GM23338 (cell line): ENCODE results near the gene FNDC11. TPM values are rescaled to one million over a fixed set of nuclear protein-coding genes. Genes with fewer than 3 reads are reported as not detected.

Experiments used
- ATAC-seq: fragments of 200-7000 bp; cut with Tn5 transposase; 3 replicates; pipeline ENCODE4 v1.9.1; 2020
- DNase-seq: peaks from one replicate; pipeline ENCODE4 v3.0.0-alpha.2; 2015; ENCODE audit warnings: low spot score
- H2AFZ ChIP-seq: fragments of 200-600 bp; sonication (generic); 2 replicates; pipeline ENCODE4 v1.8.0; 2016; ENCODE audit warnings: antibody characterized with exemption, mild to moderate bottlenecking, moderate library complexity
- H3F3A ChIP-seq: fragments of 200-600 bp; sonication (generic); replicated peaks from 2 replicates; pipeline ENCODE4 v1.8.0; 2017; ENCODE audit warnings: antibody characterized with exemption, mixed run types, low read depth
- H3K27ac ChIP-seq: fragments of 200-600 bp; sonication (generic); 2 replicates; pipeline ENCODE4 v1.6.1; 2016; ENCODE audit warnings: low read depth
- H3K27me3 ChIP-seq: fragments of 200-600 bp; sonication (generic); 2 replicates; pipeline ENCODE4 v1.8.0; 2016; ENCODE audit warnings: mild to moderate bottlenecking, mixed run types, moderate library complexity; ENCODE audit not compliant: insufficient read depth
- H3K36me3 ChIP-seq: fragments of 200-600 bp; sonication (generic); 2 replicates; pipeline ENCODE4 v1.8.0; 2016; ENCODE audit warnings: mild to moderate bottlenecking; ENCODE audit not compliant: insufficient read depth
- H3K4me1 ChIP-seq: fragments of 200-600 bp; sonication (generic); 2 replicates; pipeline ENCODE4 v1.8.0; 2016; ENCODE audit warnings: mild to moderate bottlenecking, moderate library complexity; ENCODE audit not compliant: insufficient read depth
- H3K4me2 ChIP-seq: fragments of 200-600 bp; sonication (generic); 2 replicates; pipeline ENCODE4 v1.7.1; 2017; ENCODE audit warnings: mixed run types
- H3K4me3 ChIP-seq: fragments of 200-600 bp; sonication (generic); 2 replicates; pipeline ENCODE4 v1.6.1; 2016; ENCODE audit warnings: mixed run types
- H3K79me2 ChIP-seq: fragments of 200-600 bp; sonication (generic); replicated peaks from 2 replicates; pipeline ENCODE4 v1.8.0; 2017; ENCODE audit warnings: mild to moderate bottlenecking; ENCODE audit not compliant: insufficient read depth
- H3K9me2 ChIP-seq: fragments of 200-600 bp; sonication (generic); 2 replicates; pipeline ENCODE4 v1.8.0; 2017; ENCODE audit not compliant: insufficient read depth
- H4K20me1 ChIP-seq: fragments of 200-600 bp; sonication (generic); replicated peaks from 2 replicates; pipeline ENCODE4 v1.8.0; 2017; ENCODE audit warnings: mild to moderate bottlenecking; ENCODE audit not compliant: insufficient read depth
- H3K27ac Mint-ChIP-seq: 2 replicates; pipeline ENCODE4 v1.8.0; 2020; ENCODE audit warnings: inconsistent platforms, mild to moderate bottlenecking, moderate library complexity, mixed read lengths
- H3K27me3 Mint-ChIP-seq: 3 replicates; pipeline ENCODE4 v1.8.0; 2022; ENCODE audit warnings: low read depth, mild to moderate bottlenecking, moderate library complexity, mixed read lengths, inconsistent platforms; ENCODE audit not compliant: insufficient read depth, poor library complexity
- H3K36me3 Mint-ChIP-seq: 3 replicates; pipeline ENCODE4 v1.8.0; 2021; ENCODE audit warnings: low read depth, mild to moderate bottlenecking, inconsistent platforms, moderate library complexity, mixed read lengths
- H3K4me1 Mint-ChIP-seq: 3 replicates; pipeline ENCODE4 v1.8.0; 2020; ENCODE audit warnings: mild to moderate bottlenecking, inconsistent platforms, mixed read lengths
- H3K4me3 Mint-ChIP-seq: 3 replicates; pipeline ENCODE4 v1.8.0; 2021; ENCODE audit warnings: moderate library complexity, mild to moderate bottlenecking, inconsistent platforms, mixed read lengths
- H3K9me3 Mint-ChIP-seq: 3 replicates; pipeline ENCODE4 v1.8.0; 2020; ENCODE audit warnings: moderate library complexity, mild to moderate bottlenecking, inconsistent platforms, mixed read lengths
- CREB1 ChIP-seq: fragments of 250-450 bp; sonication (Bioruptor Pico); IDR thresholded peaks from 2 replicates; pipeline ENCODE4 v1.5.0; 2020; ENCODE audit warnings: low read depth, mild to moderate bottlenecking, moderate library complexity
- CTCF ChIP-seq, 2 experiments: fragments of 200-600 bp in 1 of 2; sonication (generic) in 1 of 2; conservative IDR thresholded peaks; 2 replicates each; pipeline versions ENCODE4 v1.5.1 to v1.6.1; 2016 to 2017; ENCODE audit warnings: antibody characterized with exemption in 2 of 2, low read depth in 2 of 2, mild to moderate bottlenecking in 2 of 2, moderate library complexity in 1 of 2
- JUNB ChIP-seq: IDR thresholded peaks from one replicate; pipeline ENCODE4 v1.6.1; 2016; ENCODE audit warnings: antibody characterized with exemption; ENCODE audit not compliant: unreplicated experiment
- NANOG ChIP-seq: IDR thresholded peaks from 2 replicates; pipeline ENCODE4 v1.6.1; 2016; ENCODE audit warnings: antibody characterized with exemption, borderline replicate concordance
- STAT1 ChIP-seq: IDR thresholded peaks from one replicate; pipeline ENCODE4 v1.6.1; 2016; ENCODE audit warnings: antibody characterized with exemption; ENCODE audit not compliant: unreplicated experiment
- ZNF114 ChIP-seq: fragments of 250-450 bp; sonication (Bioruptor Pico); IDR thresholded peaks from 2 replicates; pipeline ENCODE4 v1.5.0; 2020; ENCODE audit warnings: mild to moderate bottlenecking, moderate library complexity
- ZNF331 ChIP-seq: fragments of 250-450 bp; sonication (Bioruptor Pico); IDR thresholded peaks from 2 replicates; pipeline ENCODE4 v1.5.0; 2020; ENCODE audit warnings: low read depth, mild to moderate bottlenecking, moderate library complexity
- polyA plus RNA-seq: library from polyadenylated mRNA; unstranded; fragments of >200 nt; fragmentation: Nextera tagmentation; extraction: Ambion mirVana; gene quantifications from 2 replicates; pipeline ENCODE4 v1.2.1, GENCODE V29; 2016
- total RNA-seq: library from RNA; depleted of rRNA; stranded (reverse); fragments of >200 nt; shearing (Covaris generic); gene quantifications from 2 replicates; pipeline ENCODE4 v1.2.3, GENCODE V29; 2014
- TF ChIP-seq, protein P1 (sequence below): IDR thresholded peaks from 2 replicates; pipeline ENCODE4 v1.6.1; 2016; ENCODE audit warnings: antibody characterized with exemption
- TF ChIP-seq, protein P2 (sequence below): fragments of 250-450 bp; sonication (Bioruptor Pico); IDR thresholded peaks from 2 replicates; pipeline ENCODE4 v1.5.0; 2020; ENCODE audit warnings: mild to moderate bottlenecking, moderate library complexity

Gene FNDC11
- total and polyA plus RNA-seq, 2 experiments from 2014 or later: 3.4 to 5.3 TPM

GRCh38 chr20:63545814-63546213, 8.1 kb upstream of the FNDC11 start:
- TF ChIP-seq ZNF331 (CRISPR knock-in tag) (no peak), CTCF (conservative IDR thresholded peaks at IDR 0.05; ENCODE audit: low read depth in 2 of 2) (no peak), NANOG (no peak), ZNF114 (CRISPR knock-in tag) (no peak), CREB1 (CRISPR knock-in tag) (no peak), STAT1 (no peak), JUNB (no peak)
- TF ChIP-seq, protein P1, sequence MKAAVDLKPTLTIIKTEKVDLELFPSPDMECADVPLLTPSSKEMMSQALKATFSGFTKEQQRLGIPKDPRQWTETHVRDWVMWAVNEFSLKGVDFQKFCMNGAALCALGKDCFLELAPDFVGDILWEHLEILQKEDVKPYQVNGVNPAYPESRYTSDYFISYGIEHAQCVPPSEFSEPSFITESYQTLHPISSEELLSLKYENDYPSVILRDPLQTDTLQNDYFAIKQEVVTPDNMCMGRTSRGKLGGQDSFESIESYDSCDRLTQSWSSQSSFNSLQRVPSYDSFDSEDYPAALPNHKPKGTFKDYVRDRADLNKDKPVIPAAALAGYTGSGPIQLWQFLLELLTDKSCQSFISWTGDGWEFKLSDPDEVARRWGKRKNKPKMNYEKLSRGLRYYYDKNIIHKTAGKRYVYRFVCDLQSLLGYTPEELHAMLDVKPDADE: no peak
- TF ChIP-seq, protein P2, sequence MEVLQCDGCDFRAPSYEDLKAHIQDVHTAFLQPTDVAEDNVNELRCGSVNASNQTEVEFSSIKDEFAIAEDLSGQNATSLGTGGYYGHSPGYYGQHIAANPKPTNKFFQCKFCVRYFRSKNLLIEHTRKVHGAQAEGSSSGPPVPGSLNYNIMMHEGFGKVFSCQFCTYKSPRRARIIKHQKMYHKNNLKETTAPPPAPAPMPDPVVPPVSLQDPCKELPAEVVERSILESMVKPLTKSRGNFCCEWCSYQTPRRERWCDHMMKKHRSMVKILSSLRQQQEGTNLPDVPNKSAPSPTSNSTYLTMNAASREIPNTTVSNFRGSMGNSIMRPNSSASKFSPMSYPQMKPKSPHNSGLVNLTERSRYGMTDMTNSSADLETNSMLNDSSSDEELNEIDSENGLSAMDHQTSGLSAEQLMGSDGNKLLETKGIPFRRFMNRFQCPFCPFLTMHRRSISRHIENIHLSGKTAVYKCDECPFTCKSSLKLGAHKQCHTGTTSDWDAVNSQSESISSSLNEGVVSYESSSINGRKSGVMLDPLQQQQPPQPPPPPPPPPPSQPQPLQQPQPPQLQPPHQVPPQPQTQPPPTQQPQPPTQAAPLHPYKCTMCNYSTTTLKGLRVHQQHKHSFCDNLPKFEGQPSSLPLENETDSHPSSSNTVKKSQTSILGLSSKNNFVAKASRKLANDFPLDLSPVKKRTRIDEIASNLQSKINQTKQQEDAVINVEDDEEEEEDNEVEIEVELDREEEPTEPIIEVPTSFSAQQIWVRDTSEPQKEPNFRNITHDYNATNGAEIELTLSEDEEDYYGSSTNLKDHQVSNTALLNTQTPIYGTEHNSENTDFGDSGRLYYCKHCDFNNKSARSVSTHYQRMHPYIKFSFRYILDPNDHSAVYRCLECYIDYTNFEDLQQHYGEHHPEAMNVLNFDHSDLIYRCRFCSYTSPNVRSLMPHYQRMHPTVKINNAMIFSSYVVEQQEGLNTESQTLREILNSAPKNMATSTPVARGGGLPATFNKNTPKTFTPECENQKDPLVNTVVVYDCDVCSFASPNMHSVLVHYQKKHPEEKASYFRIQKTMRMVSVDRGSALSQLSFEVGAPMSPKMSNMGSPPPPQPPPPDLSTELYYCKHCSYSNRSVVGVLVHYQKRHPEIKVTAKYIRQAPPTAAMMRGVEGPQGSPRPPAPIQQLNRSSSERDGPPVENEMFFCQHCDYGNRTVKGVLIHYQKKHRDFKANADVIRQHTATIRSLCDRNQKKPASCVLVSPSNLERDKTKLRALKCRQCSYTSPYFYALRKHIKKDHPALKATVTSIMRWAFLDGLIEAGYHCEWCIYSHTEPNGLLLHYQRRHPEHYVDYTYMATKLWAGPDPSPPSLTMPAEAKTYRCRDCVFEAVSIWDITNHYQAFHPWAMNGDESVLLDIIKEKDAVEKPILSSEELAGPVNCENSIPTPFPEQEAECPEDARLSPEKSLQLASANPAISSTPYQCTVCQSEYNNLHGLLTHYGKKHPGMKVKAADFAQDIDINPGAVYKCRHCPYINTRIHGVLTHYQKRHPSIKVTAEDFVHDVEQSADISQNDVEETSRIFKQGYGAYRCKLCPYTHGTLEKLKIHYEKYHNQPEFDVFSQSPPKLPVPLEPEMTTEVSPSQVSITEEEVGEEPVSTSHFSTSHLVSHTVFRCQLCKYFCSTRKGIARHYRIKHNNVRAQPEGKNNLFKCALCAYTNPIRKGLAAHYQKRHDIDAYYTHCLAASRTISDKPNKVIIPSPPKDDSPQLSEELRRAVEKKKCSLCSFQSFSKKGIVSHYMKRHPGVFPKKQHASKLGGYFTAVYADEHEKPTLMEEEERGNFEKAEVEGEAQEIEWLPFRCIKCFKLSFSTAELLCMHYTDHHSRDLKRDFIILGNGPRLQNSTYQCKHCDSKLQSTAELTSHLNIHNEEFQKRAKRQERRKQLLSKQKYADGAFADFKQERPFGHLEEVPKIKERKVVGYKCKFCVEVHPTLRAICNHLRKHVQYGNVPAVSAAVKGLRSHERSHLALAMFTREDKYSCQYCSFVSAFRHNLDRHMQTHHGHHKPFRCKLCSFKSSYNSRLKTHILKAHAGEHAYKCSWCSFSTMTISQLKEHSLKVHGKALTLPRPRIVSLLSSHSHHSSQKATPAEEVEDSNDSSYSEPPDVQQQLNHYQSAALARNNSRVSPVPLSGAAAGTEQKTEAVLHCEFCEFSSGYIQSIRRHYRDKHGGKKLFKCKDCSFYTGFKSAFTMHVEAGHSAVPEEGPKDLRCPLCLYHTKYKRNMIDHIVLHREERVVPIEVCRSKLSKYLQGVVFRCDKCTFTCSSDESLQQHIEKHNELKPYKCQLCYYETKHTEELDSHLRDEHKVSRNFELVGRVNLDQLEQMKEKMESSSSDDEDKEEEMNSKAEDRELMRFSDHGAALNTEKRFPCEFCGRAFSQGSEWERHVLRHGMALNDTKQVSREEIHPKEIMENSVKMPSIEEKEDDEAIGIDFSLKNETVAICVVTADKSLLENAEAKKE (CRISPR knock-in tag): no peak
- no peaks in the 10 kb centered on the region for H3K79me2 ChIP-seq
- Mint-ChIP-seq H3K9me3 (no peaks in the 10 kb centered on the region; the same call in 2 of the 3 replicates), H3K4me3 (no peak overlapping the region), H3K27me3 (peaks cover 9% of the 10 kb centered on the region), H3K4me1 (peaks cover 14% of the 10 kb centered on the region), H3K36me3 (peaks cover 4% of the 10 kb centered on the region; the same call in 1 of the 3 replicates), H3K27ac (no peak overlapping the region)
- no peaks in the 10 kb centered on the region for H4K20me1 ChIP-seq
- no peak overlapping the region for H3K4me2 ChIP-seq
- H3K4me1 ChIP-seq: 0 out of 2 replicates have a peak, but pooled peaks cover 5% of the 10 kb centered on the region
- H3K4me3 ChIP-seq: no peak overlapping the region
- H3K27ac ChIP-seq: no peak overlapping the region
- no peaks in the 10 kb centered on the region for H3K36me3 ChIP-seq
- ATAC-seq (no peak), DNase-seq (no peak)
- H3F3A ChIP-seq: no peaks in the 10 kb centered on the region
- H2AFZ ChIP-seq: no peak overlapping the region
- H3K27me3 ChIP-seq: no peaks in the 10 kb centered on the region
- no peaks in the 10 kb centered on the region for H3K9me2 ChIP-seq
